A673 (cell line): Measurements from ENCODE around the gene INHBE.

Experiments
- CTCF ChIP-seq: fragments of 300-800, 200-600 bp; sonication (generic); conservative IDR thresholded peaks from 2 replicates; pipeline ENCODE4 v1.5.1; 2017; ENCODE audit warnings: low read depth, mild to moderate bottlenecking, antibody characterized with exemption, low read length, moderate library complexity, mixed read lengths
- EZH2 ChIP-seq: fragments of 200-600 bp; sonication (generic); IDR thresholded peaks from 2 replicates; pipeline ENCODE4 v1.6.1; 2017; ENCODE audit warnings: borderline replicate concordance, low read depth, mild to moderate bottlenecking, mixed read lengths, antibody characterized with exemption, low read length; ENCODE audit not compliant: poor library complexity, severe bottlenecking

GRCh38 chr12:57462912-57463253 is 7.8 kb downstream of the INHBE start:
- TF ChIP-seq CTCF (no peak), EZH2 (no peak)
